IPS-11a (cell line): ENCODE results near the gene BICC1.
"Not testable (repeated sequence)": the region's sequence is repeated elsewhere in the genome, so short reads cannot be mapped to it uniquely, and the experiment has no call there.

Source experiments
- H3K4me3 ChIP-seq: one replicate; pipeline ENCODE4 v1.5.1; 2013; ENCODE audit warnings: low read depth, low read length, control low read depth

BICC1 gene

DNA sequence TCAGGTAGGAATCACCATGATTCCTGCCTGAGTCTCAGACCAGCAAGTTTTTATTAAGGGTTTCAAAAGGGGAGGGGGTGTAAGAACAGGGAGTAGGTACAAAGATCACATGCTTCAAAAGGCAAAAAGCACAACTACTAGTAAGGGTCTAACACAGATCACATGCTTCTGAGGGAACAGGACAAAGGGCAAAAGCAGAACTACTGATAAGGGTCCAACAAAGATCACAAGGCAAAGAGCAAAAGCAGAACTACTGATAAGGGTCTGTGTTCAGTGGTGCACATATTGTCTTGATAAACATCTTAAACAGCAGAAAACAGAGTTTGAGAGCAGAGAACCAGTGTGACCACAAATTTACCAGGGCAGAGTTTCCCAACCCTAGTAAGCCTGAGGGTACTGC is 84.5 kb downstream of the BICC1 start:
- H3K4me3 ChIP-seq: not testable (repeated sequence)

DNA sequence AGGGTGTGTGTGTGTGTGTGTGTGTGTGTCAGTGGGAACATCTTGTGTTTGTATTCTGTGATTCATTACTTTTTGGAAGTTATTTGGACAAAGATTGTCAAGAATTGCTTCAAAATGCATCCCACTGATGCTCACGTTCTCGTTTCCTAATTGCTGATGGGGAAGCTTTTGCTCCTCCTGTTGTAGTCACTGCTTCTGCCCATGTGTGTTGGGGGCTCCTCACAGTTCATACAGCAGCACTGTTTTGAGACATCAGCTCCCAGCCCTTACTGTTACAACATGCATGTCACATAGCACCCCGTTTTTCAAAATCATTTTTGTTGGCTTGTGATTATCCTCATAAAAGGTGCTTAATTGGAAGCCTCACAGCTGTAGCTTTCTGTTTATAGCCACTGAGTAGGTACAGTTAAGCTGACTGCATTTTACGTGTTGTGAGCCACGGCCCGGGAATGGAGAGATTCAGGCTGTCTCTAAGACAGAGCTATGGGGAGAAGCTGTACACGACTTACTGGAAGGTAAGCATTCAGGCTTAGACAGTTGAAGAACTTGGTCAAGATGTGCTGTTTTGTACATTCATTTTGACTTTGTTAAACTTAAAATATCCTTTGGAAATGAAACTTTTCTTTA is 87.4 kb downstream of the BICC1 start:
- no peak overlapping the region for H3K4me3 ChIP-seq

DNA sequence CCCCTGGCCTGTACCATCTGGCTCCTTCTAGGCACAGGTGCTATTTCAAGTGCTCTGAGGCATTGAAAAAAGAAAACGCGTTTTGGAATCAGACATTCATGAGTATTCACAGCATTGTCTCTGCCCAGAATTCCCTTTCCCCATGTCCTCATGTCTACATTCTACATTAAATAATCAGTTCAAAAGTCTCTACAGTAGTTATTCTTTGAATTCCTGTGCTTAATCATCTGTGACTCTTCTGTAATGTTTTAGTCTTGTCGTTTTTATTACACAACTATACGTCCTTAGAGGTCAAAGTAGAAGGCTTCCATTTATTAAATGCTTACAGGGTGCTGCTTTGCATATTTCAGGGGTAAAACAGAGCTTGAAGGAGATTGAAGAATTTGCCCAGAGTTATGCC is 95.7 kb downstream of the BICC1 start:
- H3K4me3 ChIP-seq: no peak overlapping the region

DNA sequence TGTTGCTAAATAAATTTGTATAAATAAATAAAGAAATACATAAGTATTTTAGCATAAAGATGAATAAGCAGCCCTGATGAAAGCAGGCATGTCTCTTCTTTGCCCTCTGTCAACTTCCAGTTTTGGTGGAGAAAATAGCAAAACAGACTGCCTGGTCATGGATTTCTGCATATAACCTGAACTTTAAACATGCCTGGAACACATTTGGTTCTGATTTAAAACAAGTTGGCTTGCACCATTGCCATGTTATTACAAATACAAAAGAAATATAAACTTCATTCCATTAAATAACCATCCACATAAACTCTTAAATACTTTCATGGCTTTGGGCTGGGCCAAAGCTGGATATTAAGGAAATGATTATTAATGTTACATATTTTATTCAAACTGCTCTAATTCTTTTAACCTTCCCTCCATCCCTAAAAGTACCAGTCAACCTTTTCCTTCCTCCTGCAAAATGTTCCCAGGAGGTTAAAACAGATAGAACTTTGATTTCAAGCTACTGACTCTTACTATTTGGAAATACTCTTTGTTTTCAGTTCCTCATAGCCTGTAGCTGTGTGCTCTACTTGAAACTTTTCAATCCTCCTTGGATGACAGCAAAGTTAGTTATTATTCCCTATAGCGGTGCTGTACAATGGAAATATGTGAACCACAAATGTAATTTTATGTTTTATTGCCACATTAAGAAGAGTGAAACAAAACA is 96.3 kb downstream of the BICC1 start:
- H3K4me3 ChIP-seq: no peak overlapping the region

DNA sequence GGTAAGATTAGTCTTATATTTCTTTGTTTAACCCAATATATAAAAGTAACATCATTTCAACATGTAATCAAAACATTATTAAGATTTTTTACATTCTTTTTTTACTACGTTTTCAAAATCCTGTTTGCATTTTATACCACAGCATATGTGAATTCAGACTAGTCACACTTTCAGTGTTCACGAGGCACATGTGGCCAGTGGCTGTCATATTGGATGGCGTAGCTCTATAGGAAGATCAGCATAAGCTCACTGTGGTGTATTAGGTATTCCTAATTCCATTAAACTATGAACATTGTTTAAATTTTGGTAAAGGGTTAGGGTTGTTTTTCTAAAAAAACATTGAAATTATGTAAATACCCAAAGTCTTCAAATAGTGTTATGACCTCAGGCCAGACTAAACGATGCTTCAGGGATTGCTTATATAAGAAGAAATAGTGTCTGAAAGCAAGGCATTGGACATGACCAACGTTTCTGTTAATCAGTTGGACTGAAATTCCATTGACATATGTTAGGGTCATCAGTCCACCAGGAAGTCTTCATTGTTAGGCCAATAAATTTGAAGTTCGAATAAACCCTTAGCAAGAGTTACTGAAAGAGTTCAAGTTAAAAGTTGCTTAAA is 97.0 kb downstream of the BICC1 start:
- no peak overlapping the region for H3K4me3 ChIP-seq

DNA sequence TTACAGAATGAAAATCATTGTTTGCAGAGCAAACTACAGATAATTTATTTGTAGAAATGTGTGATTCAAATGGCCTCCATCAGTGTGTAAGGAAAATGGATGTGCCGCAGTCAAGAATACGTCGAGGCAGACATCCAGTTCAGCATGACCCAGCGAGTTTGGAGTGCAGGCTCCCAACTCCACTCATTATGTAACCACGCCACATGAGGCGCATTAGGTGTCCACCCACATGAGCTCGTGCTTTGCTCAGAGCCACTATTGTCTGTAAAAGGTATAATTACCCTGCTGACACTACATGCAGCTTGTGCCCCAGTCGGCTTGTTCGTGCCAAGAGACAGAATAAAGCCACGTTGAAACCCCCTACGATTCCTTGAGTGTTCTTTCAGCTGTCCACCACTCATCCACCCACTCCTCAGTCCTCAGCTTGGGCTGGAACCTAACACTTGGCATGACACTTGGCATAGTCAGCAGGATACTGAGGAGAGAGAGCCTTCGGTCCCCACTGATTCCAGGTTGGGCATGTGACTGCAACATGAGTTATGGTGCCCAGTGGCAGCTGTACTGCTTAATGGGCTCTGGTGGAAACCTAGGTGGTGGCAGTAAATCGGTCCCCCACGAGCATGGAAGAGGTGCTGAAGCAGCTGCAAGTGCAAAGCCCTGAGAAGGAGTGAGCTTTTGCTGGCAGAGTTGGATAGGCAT is 102.7 kb downstream of the BICC1 start:
- no peak overlapping the region for H3K4me3 ChIP-seq

DNA sequence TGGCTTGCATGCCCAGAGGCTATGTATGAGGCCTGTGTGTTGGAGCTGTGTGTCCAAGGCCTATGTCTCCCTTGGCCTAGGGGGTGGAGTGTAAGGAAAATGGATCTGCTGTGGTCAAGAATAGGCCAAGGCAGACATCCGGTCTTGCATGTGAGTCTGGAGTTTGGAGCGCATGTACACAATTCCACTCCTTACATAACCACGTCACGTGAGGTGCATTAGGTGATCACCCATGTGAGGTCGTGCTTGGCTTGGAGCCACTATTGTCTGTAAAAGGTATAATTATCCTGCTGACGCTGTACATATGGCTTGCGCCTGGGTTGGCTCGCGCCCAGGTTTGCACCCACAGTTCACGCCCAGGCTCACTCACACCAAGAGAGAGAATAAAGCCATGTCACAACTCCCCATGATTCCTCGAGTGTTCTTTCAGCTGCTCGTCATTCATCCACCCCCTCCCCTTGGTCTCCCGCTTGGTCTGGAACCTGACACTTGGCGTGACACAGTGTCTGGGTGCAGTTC is 105.5 kb downstream of the BICC1 start:
- no peak overlapping the region for H3K4me3 ChIP-seq

DNA sequence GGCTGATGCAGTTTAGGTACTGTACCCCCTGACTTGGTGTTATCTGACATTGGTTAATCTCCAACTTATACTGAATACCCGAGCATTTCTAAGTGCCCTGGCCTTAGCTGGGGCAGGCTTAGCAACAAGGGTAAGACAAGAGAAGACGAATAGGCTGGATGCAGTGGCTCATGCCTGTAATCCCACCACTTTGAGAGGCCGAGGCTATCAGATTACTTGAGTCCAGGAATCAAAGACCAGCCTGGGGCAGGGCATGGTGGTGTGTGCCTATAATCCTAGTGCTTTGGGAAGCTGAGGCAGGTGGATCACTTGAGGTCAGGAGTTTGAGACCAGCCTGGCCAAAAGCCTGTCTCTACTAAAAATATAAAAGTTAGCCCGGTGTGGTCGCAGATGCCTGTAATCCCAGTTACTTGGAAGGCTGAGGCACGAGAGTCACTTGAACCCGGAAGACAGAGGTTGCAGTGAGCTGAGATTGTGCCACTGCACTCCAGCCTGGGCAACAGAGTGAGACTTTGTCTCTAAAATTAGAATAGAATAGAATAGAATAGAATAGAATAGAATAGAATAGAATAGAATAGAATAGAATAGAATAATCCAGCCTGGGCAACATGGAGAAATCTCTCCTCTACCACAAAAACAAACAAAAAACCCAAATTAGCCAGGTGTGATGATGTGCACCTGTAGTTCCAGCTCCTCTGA is 108.9 kb downstream of the BICC1 start:
- H3K4me3 ChIP-seq: no peak overlapping the region

DNA sequence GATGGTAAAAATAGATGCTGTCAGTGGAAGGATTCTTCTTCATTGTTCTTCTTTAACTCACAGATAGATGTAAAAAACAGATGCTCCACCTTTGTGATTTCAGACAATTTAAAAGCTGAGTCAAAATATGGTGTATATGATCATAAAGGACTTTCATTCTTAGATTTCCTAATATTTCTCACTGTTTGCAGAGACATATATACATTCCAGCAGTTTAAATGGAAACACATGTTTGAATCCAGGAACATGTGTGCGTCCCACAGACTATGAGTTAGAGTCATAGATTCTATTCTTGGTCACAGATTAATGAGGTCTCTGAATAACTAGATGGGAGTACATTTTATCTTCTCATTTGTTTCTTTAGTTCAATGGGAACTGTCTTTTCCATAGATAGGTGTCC is 109.6 kb downstream of the BICC1 start:
- H3K4me3 ChIP-seq: no peak overlapping the region

DNA sequence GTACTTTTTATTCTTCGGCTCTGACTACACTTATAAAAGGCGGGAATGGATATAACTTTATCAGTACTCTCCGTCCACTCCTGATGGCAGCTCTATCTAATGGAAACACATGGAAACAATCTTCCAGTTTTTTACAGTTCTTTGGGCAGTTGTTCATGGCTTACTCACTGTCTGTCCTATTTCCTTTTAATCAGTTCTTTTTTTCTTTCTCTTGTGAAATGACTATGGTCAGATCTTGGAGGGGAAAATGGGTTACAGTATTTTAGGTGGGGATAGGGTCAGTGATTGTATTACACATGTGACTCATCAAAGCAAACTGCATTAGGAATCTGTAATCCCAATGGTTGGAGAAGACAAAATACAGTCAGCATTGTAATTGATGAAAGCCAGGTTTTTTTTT is 112.4 kb downstream of the BICC1 start:
- no peak overlapping the region for H3K4me3 ChIP-seq

DNA sequence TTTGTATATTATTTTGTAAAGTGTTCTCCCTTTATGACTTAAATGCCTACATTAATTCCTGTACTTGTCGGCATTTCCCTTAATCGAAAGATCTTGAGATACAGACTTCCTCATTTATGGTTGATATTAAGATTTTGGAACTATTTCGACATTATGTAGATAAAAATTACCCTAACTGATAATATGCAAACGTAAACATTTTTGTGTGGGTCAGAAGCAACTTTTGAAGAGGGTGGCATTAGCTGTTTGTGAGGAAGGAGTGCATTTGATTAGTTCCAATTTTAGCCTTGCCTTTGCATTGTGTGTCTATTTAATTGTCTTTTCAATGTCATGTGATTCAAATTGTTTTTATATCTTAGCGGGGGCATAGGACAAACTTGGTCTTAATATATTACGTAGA is 114.7 kb downstream of the BICC1 start:
- no peak overlapping the region for H3K4me3 ChIP-seq

DNA sequence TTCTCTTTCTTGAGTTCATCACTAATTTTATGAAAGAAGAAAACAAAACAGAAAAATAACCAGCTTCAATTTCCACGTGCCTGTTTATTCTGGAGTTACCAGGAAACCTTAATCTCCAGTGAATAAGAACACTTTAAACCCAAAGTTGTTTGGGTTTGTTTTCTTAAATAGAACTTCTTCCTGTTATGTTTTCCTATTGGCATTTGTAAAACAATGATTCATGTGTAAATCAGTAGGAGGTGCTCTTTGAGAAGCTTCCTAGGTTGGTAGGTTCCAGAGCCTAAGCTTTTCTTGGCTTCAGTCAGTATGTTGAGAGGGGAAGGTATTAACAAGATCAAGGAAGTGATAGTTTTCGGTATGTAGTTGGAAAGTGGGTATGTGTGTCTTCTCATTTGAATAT is 119.0 kb downstream of the BICC1 start:
- no peak overlapping the region for H3K4me3 ChIP-seq

DNA sequence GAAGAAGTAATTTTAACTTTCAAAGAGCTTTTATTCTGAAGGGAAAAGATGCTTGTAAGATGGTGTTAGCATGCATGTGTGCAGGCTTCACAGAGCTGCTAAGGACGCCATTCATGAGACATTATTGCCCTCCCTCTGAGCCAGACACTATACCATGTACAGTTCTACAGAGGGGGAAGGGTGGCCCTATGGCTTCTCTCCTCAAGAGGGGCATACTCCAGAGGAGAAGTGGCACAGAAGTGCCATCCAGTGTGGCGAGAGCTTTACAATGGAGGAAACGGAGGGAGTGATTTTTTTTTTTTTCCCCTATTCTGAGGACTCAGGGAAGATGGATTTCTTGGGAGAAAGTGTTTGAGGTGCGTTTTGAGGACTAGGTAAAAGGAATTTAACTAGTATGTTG is 119.5 kb downstream of the BICC1 start:
- no peak overlapping the region for H3K4me3 ChIP-seq

DNA sequence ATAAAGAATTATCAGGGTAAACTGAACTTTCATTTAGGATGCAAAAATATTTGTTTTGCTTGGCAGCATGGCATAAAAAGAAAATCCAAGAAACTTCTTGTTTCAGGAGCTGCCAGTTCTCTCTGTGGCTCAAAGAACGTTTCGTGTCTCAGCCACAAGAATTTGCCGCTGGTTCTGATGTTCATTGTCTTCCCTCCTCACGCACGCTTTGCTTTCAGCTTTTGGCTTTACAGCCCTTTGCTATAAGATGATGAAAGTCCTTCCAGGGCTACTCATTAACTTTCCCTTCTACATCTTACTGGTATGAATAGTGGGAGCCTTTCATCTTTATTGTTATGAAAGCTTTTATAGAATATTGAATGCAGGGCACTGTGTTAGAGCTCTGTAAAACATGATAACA is 124.7 kb downstream of the BICC1 start:
- no peak overlapping the region for H3K4me3 ChIP-seq

DNA sequence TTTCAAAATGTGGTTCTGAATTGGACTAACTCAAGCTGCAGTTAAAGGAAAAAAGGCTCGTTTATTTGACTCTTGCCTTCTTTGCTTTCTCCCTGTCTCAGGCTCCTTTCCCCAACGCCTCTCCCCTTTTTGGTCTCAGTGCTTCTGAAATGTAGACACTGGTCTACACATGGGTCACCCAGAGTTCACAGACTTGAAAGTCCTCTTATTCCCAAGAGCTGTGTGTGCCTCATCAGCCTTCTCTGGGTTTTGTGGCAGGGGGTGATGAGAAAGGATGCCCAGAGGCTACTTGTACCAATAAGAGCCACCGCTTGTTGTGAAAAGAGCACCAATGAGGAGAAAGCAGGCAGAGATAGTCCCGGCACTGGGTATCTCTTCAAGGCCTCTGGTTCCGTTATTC is 125.7 kb downstream of the BICC1 start:
- H3K4me3 ChIP-seq: no peak overlapping the region

DNA sequence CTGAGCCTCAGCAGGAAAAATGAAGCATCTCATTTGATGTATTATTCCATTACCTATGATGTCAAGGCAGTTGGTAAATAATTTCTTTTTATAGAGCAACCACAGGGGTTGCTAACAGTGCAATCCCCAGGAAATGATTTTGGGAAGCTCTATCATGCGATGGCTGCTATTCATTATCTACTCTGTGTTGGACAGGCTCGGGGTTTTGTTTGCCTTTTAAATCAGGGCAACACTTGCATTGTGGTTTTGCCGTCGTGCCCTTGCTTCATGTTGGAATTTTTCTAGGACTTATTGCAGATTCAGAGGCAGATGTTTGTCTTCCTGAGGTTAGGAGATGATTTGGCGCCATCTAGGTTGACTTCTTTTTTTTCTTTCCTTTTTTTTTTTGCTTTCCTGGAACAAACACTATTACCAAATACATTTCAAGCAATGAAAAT is 128.4 kb downstream of the BICC1 start:
- H3K4me3 ChIP-seq: no peak overlapping the region

DNA sequence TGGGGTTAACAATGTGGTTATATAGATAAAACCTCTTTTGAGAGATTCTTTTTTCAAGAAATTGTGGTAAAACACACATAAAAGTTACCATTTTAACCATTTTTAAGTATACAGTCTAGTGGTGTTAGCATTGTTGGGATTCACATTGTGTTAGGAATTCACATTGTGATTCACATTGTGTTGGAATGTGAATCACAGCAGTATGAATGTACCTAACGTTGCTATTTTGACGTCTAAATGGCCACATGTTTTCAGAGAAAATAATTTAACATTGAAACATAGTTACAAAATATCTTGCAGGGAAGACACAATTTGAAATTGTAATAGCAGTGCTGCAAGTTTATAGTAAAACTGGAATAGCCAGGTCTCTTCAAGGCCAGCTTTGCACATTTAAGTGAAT is 129.0 kb downstream of the BICC1 start:
- no peak overlapping the region for H3K4me3 ChIP-seq

DNA sequence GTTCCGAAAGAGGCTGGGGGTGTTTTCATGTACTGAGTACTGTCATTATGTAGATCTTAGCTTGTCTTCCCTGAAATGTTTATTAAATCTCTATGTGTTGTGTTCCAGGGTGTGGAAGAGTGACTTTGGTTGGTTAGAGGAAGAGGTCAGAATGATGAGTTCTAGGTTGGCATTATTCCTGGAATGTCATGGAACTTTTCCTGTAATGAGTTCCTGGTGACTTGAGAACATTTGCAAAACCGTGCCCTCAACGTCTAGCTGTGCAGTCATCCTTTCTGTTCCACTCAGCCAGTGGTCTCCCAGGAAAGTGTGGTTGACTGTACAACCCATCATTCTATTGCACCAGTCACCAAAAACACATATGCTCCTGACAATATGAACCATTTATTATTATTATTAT is 129.6 kb downstream of the BICC1 start:
- H3K4me3 ChIP-seq: no peak overlapping the region

DNA sequence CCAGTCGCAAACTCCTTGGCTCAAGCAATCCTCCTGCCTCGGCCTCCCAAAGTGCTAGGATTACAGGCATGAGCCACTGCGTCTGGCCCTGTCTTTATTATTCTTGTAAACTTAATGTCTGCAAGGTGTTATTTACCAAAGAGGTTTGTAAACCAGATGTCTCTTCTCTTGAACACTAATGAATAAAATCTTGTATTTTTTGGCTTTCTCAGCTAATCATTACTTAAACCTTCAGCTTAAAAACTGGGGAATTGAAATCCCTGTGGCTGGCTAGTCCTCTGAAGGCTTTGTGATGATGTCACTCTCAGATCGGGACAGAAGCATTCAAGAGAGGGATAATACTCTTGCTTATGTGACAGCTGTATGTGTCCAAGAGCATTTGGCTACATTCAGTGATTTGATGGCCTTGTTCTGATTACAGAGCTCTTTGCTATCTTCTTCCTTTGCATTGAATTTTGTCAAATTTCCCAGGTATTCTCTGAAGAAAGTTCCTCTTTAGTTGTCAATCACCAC is 130.3 kb downstream of the BICC1 start:
- no peak overlapping the region for H3K4me3 ChIP-seq

DNA sequence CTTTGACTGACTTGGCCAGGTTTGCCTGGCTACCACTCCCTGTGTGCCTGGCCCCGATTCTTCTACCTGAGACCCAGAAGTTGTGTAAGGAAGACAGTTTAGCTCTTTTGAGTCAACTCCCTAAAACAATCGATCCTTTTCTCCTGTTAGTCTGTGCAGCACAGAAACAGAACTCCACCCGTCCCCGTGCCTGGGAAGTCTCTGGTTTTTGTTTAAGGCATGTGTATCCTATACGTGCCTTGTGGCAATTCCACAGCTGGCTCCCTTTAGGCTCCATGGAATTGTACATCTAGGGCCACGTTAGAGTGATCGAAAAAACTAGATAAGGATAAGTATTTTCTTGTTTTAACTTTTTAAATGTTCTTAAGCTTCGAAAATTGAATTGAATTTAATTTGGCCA is 131.6 kb downstream of the BICC1 start:
- no peak overlapping the region for H3K4me3 ChIP-seq
